ENCODE data around the gene MYO9B. TPM values are rescaled to one million over a fixed set of nuclear protein-coding genes. Genes with fewer than 3 reads are reported as not detected.
A peak's percentile ranks its signal among the peaks of the same experiment; 100 is the strongest.

MYO9B gene
- total and polyA plus RNA-seq, 2 donors (not counting 1 experiment from before 2014, with no cell fraction given) = 32.5 to 52.5 TPM

- peaks cover 32% of the 10 kb centered on the region for H3K79me2 ChIP-seq (ENCODE audit: control insufficient read depth, insufficient read depth, low read length)
- peaks cover 8% of the 10 kb centered on the region for H3K4me1 ChIP-seq (ENCODE audit: control insufficient read depth, extremely low read depth, insufficient read depth, low read length)
- TF ChIP-seq CTCF (conservative IDR thresholded peaks at IDR 0.05 in 1 of 2, IDR thresholded peaks at IDR 0.05 in 1 of 2; ENCODE audit: low read depth in 1 of 2, low read length in 2 of 2) = no peak
- TF ChIP-seq EZH2 (IDR thresholded peaks at IDR 0.05; ENCODE audit: low read length, missing control alignments) = no peak
- H3K27me3 ChIP-seq (ENCODE audit: control insufficient read depth, insufficient read depth, low read length) = no peaks in the 10 kb centered on the region
- peak overlapping the region; percentile 53 for H3K9ac ChIP-seq (ENCODE audit: insufficient read depth, low read length)
- no peak overlapping the region for H2AFZ ChIP-seq (ENCODE audit: low read length)
- H3K36me3 ChIP-seq (ENCODE audit: control insufficient read depth, insufficient read depth, low read length) = peaks cover 1% of the 10 kb centered on the region
- H3K9me3 ChIP-seq (ENCODE audit: control insufficient read depth, insufficient read depth, low read depth, low read length) = no peaks in the 10 kb centered on the region
- peak overlapping the region; percentile 84 for H3K27ac ChIP-seq (ENCODE audit: insufficient read depth, low read length)
- peak; percentile 13 to 46 for DNase-seq (ENCODE audit: low read depth in 2 of 2)
- no peak overlapping the region for H3K4me3 ChIP-seq (replicated peaks in 1 of 4; ENCODE audit: control extremely low read depth in 1 of 4, insufficient read depth in 1 of 4, low read depth in 3 of 4, low read length in 4 of 4)
- H3K4me2 ChIP-seq (ENCODE audit: extremely low read depth, insufficient read depth, low read length) = peak overlapping the region; percentile 63
- H4K20me1 ChIP-seq (ENCODE audit: control insufficient read depth, extremely low read depth, insufficient read depth, low read length) = no peaks in the 10 kb centered on the region
Measured at GRCh38 chr19:17125728-17126677, 50.4 kb downstream of the MYO9B start.

- Histone ChIP-seq H3K27me3 (ENCODE audit: control insufficient read depth, insufficient read depth, low read length) (no peaks in the 10 kb centered on the region), H4K20me1 (ENCODE audit: control insufficient read depth, extremely low read depth, insufficient read depth, low read length) (no peaks in the 10 kb centered on the region), H2AFZ (ENCODE audit: low read length) (no peak overlapping the region), H3K9ac (ENCODE audit: insufficient read depth, low read length) (no peak overlapping the region), H3K27ac (ENCODE audit: insufficient read depth, low read length) (no peak overlapping the region), H3K79me2 (ENCODE audit: control insufficient read depth, insufficient read depth, low read length) (peaks cover 25% of the 10 kb centered on the region), H3K4me2 (ENCODE audit: extremely low read depth, insufficient read depth, low read length) (no peak overlapping the region), H3K36me3 (ENCODE audit: control insufficient read depth, insufficient read depth, low read length) (peaks cover 1% of the 10 kb centered on the region), H3K4me3 (replicated peaks in 1 of 4; ENCODE audit: control extremely low read depth in 1 of 4, insufficient read depth in 1 of 4, low read depth in 3 of 4, low read length in 4 of 4) (no peak overlapping the region), H3K9me3 (ENCODE audit: control insufficient read depth, insufficient read depth, low read depth, low read length) (no peaks in the 10 kb centered on the region), H3K4me1 (ENCODE audit: control insufficient read depth, extremely low read depth, insufficient read depth, low read length) (peaks cover 8% of the 10 kb centered on the region)
- TF ChIP-seq CTCF (conservative IDR thresholded peaks at IDR 0.05 in 1 of 2, IDR thresholded peaks at IDR 0.05 in 1 of 2; ENCODE audit: low read depth in 1 of 2, low read length in 2 of 2) (no peak), EZH2 (IDR thresholded peaks at IDR 0.05; ENCODE audit: low read length, missing control alignments) (no peak)
- no peak for DNase-seq (ENCODE audit: low read depth in 2 of 2)
Measured at GRCh38 chr19:17127671-17128070, 52.1 kb downstream of the MYO9B start.

- H3K36me3 ChIP-seq (ENCODE audit: control insufficient read depth, insufficient read depth, low read length) = peaks cover 1% of the 10 kb centered on the region
- no peak for DNase-seq (ENCODE audit: low read depth in 2 of 2)
- no peak overlapping the region for H3K4me2 ChIP-seq (ENCODE audit: extremely low read depth, insufficient read depth, low read length)
Measured at GRCh38 chr19:17128403-17128802, 52.8 kb downstream of the MYO9B start.

More at GRCh38 chr19:17128403-17128802, 52.8 kb downstream of the MYO9B start:
- no peak overlapping the region for H3K4me3 ChIP-seq (replicated peaks in 1 of 4; ENCODE audit: control extremely low read depth in 1 of 4, insufficient read depth in 1 of 4, low read depth in 3 of 4, low read length in 4 of 4)
- H4K20me1 ChIP-seq (ENCODE audit: control insufficient read depth, extremely low read depth, insufficient read depth, low read length) = no peaks in the 10 kb centered on the region
- H3K9ac ChIP-seq (ENCODE audit: insufficient read depth, low read length) = no peak overlapping the region
- no peak overlapping the region for H3K27ac ChIP-seq (ENCODE audit: insufficient read depth, low read length)
- no peak overlapping the region for H2AFZ ChIP-seq (ENCODE audit: low read length)
- H3K79me2 ChIP-seq (ENCODE audit: control insufficient read depth, insufficient read depth, low read length) = peaks cover 28% of the 10 kb centered on the region
- TF ChIP-seq CTCF (conservative IDR thresholded peaks at IDR 0.05 in 1 of 2, IDR thresholded peaks at IDR 0.05 in 1 of 2; ENCODE audit: low read depth in 1 of 2, low read length in 2 of 2) (no peak), EZH2 (IDR thresholded peaks at IDR 0.05; ENCODE audit: low read length, missing control alignments) (no peak)
- H3K27me3 ChIP-seq (ENCODE audit: control insufficient read depth, insufficient read depth, low read length) = no peaks in the 10 kb centered on the region
- H3K4me1 ChIP-seq (ENCODE audit: control insufficient read depth, extremely low read depth, insufficient read depth, low read length) = peaks cover 8% of the 10 kb centered on the region
- no peaks in the 10 kb centered on the region for H3K9me3 ChIP-seq (ENCODE audit: control insufficient read depth, insufficient read depth, low read depth, low read length)
